K562 (cell line): ENCODE results near the gene CCPG1. TPM values are rescaled to one million over a fixed set of nuclear protein-coding genes. Genes with fewer than 3 reads are reported as not detected.

Experiments
- CBX2 ChIP-seq: fragments of 200-600 bp; sonication (generic); IDR thresholded peaks from one replicate; pipeline ENCODE4 v1.6.1; 2012; ENCODE audit warnings: mild to moderate bottlenecking, low read length, inconsistent platforms; ENCODE audit not compliant: insufficient read depth, poor library complexity, severe bottlenecking
- CBX5 ChIP-seq: IDR thresholded peaks from 2 replicates; pipeline ENCODE4 v1.6.1; 2014; ENCODE audit warnings: low read depth, borderline replicate concordance
- GATAD2A ChIP-seq: fragments of 450-650 bp; IDR thresholded peaks from 2 replicates; pipeline ENCODE4 v1.6.1; 2017
- HDAC8 ChIP-seq: fragments of 450-650 bp; IDR thresholded peaks from 2 replicates; pipeline ENCODE4 v1.6.1; 2016; ENCODE audit warnings: mild to moderate bottlenecking, missing genetic modification characterization, moderate library complexity, missing compliant biosample characterization
- HEY1 ChIP-seq: fragments of 250-450 bp; sonication (Bioruptor Pico); IDR thresholded peaks from 2 replicates; pipeline ENCODE4 v1.5.0; 2020; ENCODE audit warnings: mild to moderate bottlenecking, moderate library complexity, borderline replicate concordance
- NCOA2 ChIP-seq, 2 experiments: fragments of 450-650 bp; IDR thresholded peaks; 2 replicates each; pipeline ENCODE4 v1.6.1; 2018; ENCODE audit warnings: mild to moderate bottlenecking in 2 of 2, moderate library complexity in 1 of 2; ENCODE audit not compliant: partially characterized antibody in 2 of 2
- POLR2AphosphoS2 ChIP-seq: IDR thresholded peaks from 2 replicates; pipeline ENCODE4 v1.6.1; 2012; ENCODE audit warnings: low read length, improper control_type of control experiment
- RFX1 ChIP-seq: fragments of 450-650 bp; IDR thresholded peaks from 2 replicates; pipeline ENCODE4 v1.6.1; 2016; ENCODE audit warnings: mild to moderate bottlenecking, moderate library complexity
- RNF2 ChIP-seq: sonication (generic); IDR thresholded peaks from 2 replicates; pipeline ENCODE4 v1.6.1; 2016
- TCFL5 ChIP-seq: fragments of 250-450 bp; sonication (Bioruptor Pico); conservative IDR thresholded peaks from 2 replicates; pipeline ENCODE4 v1.6.1; 2021; ENCODE audit warnings: mild to moderate bottlenecking, moderate library complexity, matching md5 sums
- YBX1 ChIP-seq: fragments of 450-650 bp; IDR thresholded peaks from 2 replicates; pipeline ENCODE4 v1.7.1; 2016; ENCODE audit warnings: mild to moderate bottlenecking
- ZBTB17 ChIP-seq: fragments of 450-650 bp; formaldehyde crosslinking; IDR thresholded peaks from 2 replicates; pipeline ENCODE4 v1.4.0; 2020; ENCODE audit warnings: mild to moderate bottlenecking
- ZNF282 ChIP-seq: sonication (generic); formaldehyde crosslinking; IDR thresholded peaks from 2 replicates; pipeline ENCODE4 v1.8.1; 2023; ENCODE audit warnings: missing genetic modification reagents
- ZNF668 ChIP-seq: fragments of 250-450 bp; sonication (Bioruptor Pico); IDR thresholded peaks from 2 replicates; pipeline ENCODE4 v1.8.0; 2022; ENCODE audit warnings: mild to moderate bottlenecking, inconsistent platforms
- ZNF695 ChIP-seq: fragments of 450-650 bp; formaldehyde crosslinking; IDR thresholded peaks from 2 replicates; pipeline ENCODE4 v1.4.0; 2020; ENCODE audit warnings: mild to moderate bottlenecking, moderate library complexity
- ZNF717 ChIP-seq: fragments of 250-450 bp; sonication (Bioruptor Pico); IDR thresholded peaks from 2 replicates; pipeline ENCODE4 v1.5.0; 2021
- ZNF76 ChIP-seq: fragments of 250-450 bp; sonication (Bioruptor Pico); IDR thresholded peaks from 2 replicates; pipeline ENCODE4 v1.4.0; 2020; ENCODE audit warnings: mild to moderate bottlenecking, moderate library complexity, borderline replicate concordance
- ZNF766 ChIP-seq: fragments of 200-800 bp; sonication (Bioruptor generic); conservative IDR thresholded peaks from 2 replicates; pipeline ENCODE4 v1.6.1; 2016; ENCODE audit warnings: missing genetic modification characterization, missing compliant biosample characterization
- polyA plus RNA-seq, 8 experiments: library from polyadenylated mRNA; depleted of rRNA in 4 of 8; stranded (reverse) in 5 of 8; unstranded in 3 of 8; fragments of >200 nt; fragmentation: Nextera tagmentation in 2 of 8; fragmentation: Illumina TruSeq in 1 of 8; extraction: Ambion mirVana in 2 of 8; extraction: Trizol in 1 of 8; gene quantifications; 2 replicates each; pipeline versions ENCODE4 v1.2.1 to v1.2.3, GENCODE V29; 2011 to 2014; ENCODE audit warnings: inconsistent platforms in 1 of 8, missing spikeins in 1 of 8
- total RNA-seq, 7 experiments: library from RNA; depleted of rRNA in 6 of 7; stranded (reverse); fragments of >200 nt in 6 of 7; fragmentation: Illumina TruSeq in 2 of 7; extraction: Trizol in 2 of 7; gene quantifications; 2 replicates each; pipeline versions ENCODE4 v1.2.1 to v1.2.3, GENCODE V29; 2011 to 2021; ENCODE audit warnings: low replicate concordance in 1 of 7
- TF ChIP-seq, protein P1 (sequence below): fragments of 450-650 bp; formaldehyde crosslinking; IDR thresholded peaks from 2 replicates; pipeline ENCODE4 v1.4.0; 2022; ENCODE audit warnings: missing genetic modification characterization
- TF ChIP-seq, protein P2 (sequence below): fragments of 450-650 bp; formaldehyde crosslinking; conservative IDR thresholded peaks from 2 replicates; pipeline ENCODE4 v1.4.0; 2022; ENCODE audit warnings: mild to moderate bottlenecking, missing genetic modification characterization
- TF ChIP-seq, protein P3 (sequence below): sonication (generic); formaldehyde crosslinking; IDR thresholded peaks from 2 replicates; pipeline ENCODE4 v1.8.0; 2022; ENCODE audit warnings: missing genetic modification reagents, mild to moderate bottlenecking, moderate library complexity, borderline replicate concordance
- TF ChIP-seq, protein P4 (sequence below): fragments of 450-650 bp; conservative IDR thresholded peaks from 2 replicates; pipeline ENCODE4 v1.6.1; 2016; ENCODE audit warnings: missing genetic modification characterization, low read depth, mild to moderate bottlenecking, missing compliant biosample characterization, moderate library complexity
- TF ChIP-seq, protein P5 (sequence below): fragments of 250-450 bp; sonication (Bioruptor Pico); IDR thresholded peaks from 2 replicates; pipeline ENCODE4 v1.4.0; 2020; ENCODE audit warnings: mild to moderate bottlenecking, moderate library complexity, borderline replicate concordance

Gene CCPG1
- total and polyA plus RNA-seq, 9 of the 15 experiments (the other 6 are each of a cell fraction or from before 2014, with no cell fraction given), result 33.0 to 54.9 (median 41.1) TPM

DNA sequence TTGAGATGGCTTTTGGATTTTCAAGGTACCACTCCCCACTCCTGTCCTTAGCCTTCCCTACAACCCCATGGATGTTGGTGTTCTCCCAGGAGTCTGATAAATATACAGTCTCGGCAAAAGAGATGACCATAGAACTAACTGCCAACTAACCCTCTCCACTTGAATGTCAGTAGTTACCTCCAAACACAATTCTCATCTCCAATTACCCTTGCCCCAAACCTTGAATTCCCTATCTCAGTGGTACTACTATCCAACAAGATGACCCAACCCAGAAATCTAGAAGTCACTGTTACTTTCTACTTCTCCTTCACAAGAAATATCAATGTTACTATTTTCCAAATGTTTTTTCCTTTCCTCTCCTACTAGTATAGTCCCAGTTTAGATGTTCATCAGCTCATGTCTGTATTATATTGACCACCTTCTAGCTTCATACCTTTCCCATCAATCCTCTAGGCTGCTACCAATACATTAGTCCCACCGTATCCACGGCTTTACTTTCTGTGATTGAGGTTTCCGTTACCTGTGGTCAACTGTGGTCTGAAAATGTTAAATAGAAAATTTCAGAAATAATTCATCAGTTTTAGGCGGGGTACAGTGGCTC lies 51.1 kb downstream of the CCPG1 start (continued):
- TF ChIP-seq TCFL5 (CRISPR knock-in tag) (no peak), ZNF717 (no peak), ZNF76 (no peak), HDAC8 (tag) (no peak), HEY1 (CRISPR knock-in tag) (no peak), ZNF695 (CRISPR knock-in tag) (no peak), RNF2 (no peak), POLR2AphosphoS2 (peak; percentile 95), ZNF668 (CRISPR knock-in tag) (no peak), NCOA2 (IDR thresholded peaks at IDR 0.05; ENCODE audit: partially characterized antibody in 2 of 2) (no peak), CBX5 (no peak), ZNF766 (CRISPR knock-in tag) (no peak), GATAD2A (no peak), CBX2 (no peak), ZNF282 (CRISPR knock-in tag) (no peak), ZBTB17 (CRISPR knock-in tag) (no peak), RFX1 (no peak), YBX1 (no peak)
- TF ChIP-seq, protein P1, sequence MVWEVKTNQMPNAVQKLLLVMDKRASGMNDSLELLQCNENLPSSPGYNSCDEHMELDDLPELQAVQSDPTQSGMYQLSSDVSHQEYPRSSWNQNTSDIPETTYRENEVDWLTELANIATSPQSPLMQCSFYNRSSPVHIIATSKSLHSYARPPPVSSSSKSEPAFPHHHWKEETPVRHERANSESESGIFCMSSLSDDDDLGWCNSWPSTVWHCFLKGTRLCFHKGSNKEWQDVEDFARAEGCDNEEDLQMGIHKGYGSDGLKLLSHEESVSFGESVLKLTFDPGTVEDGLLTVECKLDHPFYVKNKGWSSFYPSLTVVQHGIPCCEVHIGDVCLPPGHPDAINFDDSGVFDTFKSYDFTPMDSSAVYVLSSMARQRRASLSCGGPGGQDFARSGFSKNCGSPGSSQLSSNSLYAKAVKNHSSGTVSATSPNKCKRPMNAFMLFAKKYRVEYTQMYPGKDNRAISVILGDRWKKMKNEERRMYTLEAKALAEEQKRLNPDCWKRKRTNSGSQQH (CRISPR knock-in tag), result 0 out of 2 replicates have a peak, but pooled peaks have one; percentile 16
- TF ChIP-seq, protein P2, sequence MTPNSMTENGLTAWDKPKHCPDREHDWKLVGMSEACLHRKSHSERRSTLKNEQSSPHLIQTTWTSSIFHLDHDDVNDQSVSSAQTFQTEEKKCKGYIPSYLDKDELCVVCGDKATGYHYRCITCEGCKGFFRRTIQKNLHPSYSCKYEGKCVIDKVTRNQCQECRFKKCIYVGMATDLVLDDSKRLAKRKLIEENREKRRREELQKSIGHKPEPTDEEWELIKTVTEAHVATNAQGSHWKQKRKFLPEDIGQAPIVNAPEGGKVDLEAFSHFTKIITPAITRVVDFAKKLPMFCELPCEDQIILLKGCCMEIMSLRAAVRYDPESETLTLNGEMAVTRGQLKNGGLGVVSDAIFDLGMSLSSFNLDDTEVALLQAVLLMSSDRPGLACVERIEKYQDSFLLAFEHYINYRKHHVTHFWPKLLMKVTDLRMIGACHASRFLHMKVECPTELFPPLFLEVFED (CRISPR knock-in tag), result peak; percentile 26; the same call in 1 of the 2 replicates
- TF ChIP-seq, protein P3, sequence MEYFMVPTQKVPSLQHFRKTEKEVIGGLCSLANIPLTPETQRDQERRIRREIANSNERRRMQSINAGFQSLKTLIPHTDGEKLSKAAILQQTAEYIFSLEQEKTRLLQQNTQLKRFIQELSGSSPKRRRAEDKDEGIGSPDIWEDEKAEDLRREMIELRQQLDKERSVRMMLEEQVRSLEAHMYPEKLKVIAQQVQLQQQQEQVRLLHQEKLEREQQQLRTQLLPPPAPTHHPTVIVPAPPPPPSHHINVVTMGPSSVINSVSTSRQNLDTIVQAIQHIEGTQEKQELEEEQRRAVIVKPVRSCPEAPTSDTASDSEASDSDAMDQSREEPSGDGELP, result no peak
- TF ChIP-seq, protein P4, sequence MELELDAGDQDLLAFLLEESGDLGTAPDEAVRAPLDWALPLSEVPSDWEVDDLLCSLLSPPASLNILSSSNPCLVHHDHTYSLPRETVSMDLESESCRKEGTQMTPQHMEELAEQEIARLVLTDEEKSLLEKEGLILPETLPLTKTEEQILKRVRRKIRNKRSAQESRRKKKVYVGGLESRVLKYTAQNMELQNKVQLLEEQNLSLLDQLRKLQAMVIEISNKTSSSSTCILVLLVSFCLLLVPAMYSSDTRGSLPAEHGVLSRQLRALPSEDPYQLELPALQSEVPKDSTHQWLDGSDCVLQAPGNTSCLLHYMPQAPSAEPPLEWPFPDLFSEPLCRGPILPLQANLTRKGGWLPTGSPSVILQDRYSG (tag), result no peak
- TF ChIP-seq, protein P5, sequence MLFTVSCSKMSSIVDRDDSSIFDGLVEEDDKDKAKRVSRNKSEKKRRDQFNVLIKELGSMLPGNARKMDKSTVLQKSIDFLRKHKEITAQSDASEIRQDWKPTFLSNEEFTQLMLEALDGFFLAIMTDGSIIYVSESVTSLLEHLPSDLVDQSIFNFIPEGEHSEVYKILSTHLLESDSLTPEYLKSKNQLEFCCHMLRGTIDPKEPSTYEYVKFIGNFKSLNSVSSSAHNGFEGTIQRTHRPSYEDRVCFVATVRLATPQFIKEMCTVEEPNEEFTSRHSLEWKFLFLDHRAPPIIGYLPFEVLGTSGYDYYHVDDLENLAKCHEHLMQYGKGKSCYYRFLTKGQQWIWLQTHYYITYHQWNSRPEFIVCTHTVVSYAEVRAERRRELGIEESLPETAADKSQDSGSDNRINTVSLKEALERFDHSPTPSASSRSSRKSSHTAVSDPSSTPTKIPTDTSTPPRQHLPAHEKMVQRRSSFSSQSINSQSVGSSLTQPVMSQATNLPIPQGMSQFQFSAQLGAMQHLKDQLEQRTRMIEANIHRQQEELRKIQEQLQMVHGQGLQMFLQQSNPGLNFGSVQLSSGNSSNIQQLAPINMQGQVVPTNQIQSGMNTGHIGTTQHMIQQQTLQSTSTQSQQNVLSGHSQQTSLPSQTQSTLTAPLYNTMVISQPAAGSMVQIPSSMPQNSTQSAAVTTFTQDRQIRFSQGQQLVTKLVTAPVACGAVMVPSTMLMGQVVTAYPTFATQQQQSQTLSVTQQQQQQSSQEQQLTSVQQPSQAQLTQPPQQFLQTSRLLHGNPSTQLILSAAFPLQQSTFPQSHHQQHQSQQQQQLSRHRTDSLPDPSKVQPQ, result no peak
